GM18505 (cell line): ENCODE results near the gene CACNA1I.
"Not testable (repeated sequence)": the region's sequence is repeated elsewhere in the genome, so short reads cannot be mapped to it uniquely, and the experiment has no call there.

ENCODE experiments used
- ATAC-seq: cut with Tn5 transposase; IDR thresholded peaks from one replicate; pipeline ENCODE4 v1.9.1; 2021; ENCODE audit not compliant: unreplicated experiment
- POLR2A ChIP-seq: IDR thresholded peaks from 4 replicates; pipeline ENCODE4 v1.6.1; 2011; ENCODE audit warnings: borderline replicate concordance; ENCODE audit not compliant: insufficient read depth, insufficient read length; ENCODE audit errors: extremely low read depth

The CACNA1I gene

DNA sequence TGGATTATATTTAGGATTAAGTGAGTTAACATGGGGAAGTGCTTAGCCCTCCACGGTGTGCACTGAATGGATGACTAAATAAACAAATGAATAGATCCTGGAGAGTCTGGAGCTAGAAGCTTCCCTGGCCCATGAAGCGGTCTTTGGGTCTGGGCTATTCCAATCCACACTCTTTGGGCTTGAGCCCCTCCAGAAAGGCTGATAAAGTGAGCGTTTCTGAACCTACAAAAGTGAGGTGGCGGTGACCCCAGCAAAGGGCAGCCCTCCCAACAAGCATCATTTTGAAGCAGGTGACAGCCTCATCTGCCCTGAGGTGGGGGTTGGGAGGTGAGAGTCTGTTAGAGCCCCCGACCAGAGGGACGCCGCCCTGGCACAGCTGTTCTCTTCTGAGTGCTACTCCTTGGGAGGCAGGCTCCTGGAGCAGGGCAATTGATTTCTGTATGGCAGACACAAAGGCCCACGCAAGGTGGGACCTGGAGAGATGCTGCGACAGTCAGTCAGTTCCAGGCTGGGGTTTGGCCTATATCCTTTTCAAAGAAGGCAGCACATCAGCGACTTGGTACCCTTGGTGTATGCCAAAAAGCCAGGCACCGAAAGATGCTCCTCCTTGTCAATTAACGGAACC is 157.8 kb downstream of the CACNA1I start:
- ATAC-seq: no peak
- TF ChIP-seq POLR2A: no peak

- ATAC-seq: no peak
- TF ChIP-seq POLR2A: no peak
These were observed 158.8 kb downstream of the CACNA1I start for GRCh38 chr22:39729141-39729934.

DNA sequence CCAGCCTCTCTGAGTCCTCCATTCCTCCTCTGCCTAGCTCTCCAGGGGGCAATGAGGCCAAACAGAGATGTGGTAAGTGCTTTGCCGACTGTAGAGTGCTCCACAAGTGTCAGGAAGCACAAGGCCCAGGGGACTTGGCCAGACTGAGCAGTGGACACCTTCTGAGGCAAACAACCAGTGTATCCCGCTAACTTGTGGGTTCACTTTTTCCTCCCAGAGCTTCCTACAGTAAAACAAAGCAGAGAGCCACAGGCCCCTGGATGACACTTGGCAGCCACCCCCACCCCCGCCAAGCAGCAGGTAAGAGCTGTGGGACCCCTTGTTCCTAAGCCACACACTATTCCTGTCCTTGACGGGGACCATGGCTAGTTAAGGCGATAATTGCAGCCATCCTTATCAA is 160.9 kb downstream of the CACNA1I start:
- ATAC-seq: no peak

GRCh38 chr22:39731881-39732555 is 161.5 kb downstream of the CACNA1I start:
- TF ChIP-seq POLR2A: no peak
- no peak for ATAC-seq

More for the DNA sequence above, 160.9 kb downstream of the CACNA1I start:
- no peak for TF ChIP-seq POLR2A

DNA sequence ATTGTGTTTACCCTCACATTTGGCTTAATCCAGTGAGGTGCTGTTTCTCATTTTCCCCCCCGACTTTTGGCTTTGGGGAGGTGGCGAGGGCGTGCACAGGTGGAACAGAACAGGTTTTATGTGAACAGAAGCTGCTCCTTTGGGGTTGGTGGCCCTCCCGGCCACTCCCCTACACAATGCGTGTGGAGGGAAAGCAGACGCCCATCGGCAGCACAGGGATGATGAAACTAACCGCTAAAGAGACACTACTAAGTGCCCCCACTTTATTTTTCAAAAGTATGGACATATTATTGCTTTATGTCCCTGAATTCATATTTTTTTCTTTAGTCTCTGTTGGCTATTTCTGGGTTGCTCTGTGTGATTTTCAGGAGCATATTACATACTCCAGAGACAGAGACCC is 162.1 kb downstream of the CACNA1I start:
- TF ChIP-seq POLR2A: no peak
- ATAC-seq: no peak

DNA sequence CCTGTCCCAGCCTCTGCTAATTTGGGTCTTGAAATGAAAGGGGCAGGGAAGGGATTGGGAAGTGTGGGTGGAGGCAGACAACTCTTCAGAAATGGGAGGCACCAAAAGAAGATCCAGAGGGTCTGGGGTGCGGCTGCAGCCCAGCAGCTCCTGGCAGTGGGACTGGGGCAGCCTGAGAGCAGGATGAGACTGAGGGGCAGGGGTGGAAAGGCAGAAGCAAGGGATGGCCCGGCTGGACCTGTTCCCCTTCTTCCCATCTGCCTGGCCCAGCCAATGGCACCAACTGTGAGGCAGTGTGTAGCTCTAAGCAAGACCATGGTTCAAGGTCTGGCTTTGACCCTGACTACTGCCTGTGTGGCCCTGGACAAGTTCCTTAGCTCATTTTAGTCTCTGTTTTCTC is 162.6 kb downstream of the CACNA1I start:
- no peak for ATAC-seq
- TF ChIP-seq POLR2A: no peak

- not testable (repeated sequence) for ATAC-seq
These were observed 163.5 kb downstream of the CACNA1I start for GRCh38 chr22:39734046-39734445.

GRCh38 chr22:39734866-39735265 is 164.3 kb downstream of the CACNA1I start:
- no peak for TF ChIP-seq POLR2A
- ATAC-seq: no peak

GRCh38 chr22:39735776-39736175 is 165.2 kb downstream of the CACNA1I start:
- no peak for TF ChIP-seq POLR2A
- no peak for ATAC-seq

GRCh38 chr22:39738746-39739145 is 168.2 kb downstream of the CACNA1I start:
- TF ChIP-seq POLR2A: no peak
- ATAC-seq: no peak
